A549 treated with GW870086 at 1 μM for 4 hours (cell line): ENCODE data around the gene FEM1C. TPM values are rescaled to one million over a fixed set of nuclear protein-coding genes. Genes with fewer than 3 reads are reported as not detected.

ENCODE experiments used
- total RNA-seq: library from RNA; stranded (reverse); fragments of 200-300 nt; extraction: Qiagen RNA extraction; gene quantifications from 5 replicates; pipeline ENCODE4 v1.2.3, GENCODE V29; 2022; ENCODE audit warnings: low read depth

The FEM1C gene, protein sequence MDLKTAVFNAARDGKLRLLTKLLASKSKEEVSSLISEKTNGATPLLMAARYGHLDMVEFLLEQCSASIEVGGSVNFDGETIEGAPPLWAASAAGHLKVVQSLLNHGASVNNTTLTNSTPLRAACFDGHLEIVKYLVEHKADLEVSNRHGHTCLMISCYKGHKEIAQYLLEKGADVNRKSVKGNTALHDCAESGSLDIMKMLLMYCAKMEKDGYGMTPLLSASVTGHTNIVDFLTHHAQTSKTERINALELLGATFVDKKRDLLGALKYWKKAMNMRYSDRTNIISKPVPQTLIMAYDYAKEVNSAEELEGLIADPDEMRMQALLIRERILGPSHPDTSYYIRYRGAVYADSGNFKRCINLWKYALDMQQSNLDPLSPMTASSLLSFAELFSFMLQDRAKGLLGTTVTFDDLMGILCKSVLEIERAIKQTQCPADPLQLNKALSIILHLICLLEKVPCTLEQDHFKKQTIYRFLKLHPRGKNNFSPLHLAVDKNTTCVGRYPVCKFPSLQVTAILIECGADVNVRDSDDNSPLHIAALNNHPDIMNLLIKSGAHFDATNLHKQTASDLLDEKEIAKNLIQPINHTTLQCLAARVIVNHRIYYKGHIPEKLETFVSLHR
- total RNA-seq, result 4.6 to 7.4 TPM (median 6.6 TPM) in 5 replicates

DNA sequence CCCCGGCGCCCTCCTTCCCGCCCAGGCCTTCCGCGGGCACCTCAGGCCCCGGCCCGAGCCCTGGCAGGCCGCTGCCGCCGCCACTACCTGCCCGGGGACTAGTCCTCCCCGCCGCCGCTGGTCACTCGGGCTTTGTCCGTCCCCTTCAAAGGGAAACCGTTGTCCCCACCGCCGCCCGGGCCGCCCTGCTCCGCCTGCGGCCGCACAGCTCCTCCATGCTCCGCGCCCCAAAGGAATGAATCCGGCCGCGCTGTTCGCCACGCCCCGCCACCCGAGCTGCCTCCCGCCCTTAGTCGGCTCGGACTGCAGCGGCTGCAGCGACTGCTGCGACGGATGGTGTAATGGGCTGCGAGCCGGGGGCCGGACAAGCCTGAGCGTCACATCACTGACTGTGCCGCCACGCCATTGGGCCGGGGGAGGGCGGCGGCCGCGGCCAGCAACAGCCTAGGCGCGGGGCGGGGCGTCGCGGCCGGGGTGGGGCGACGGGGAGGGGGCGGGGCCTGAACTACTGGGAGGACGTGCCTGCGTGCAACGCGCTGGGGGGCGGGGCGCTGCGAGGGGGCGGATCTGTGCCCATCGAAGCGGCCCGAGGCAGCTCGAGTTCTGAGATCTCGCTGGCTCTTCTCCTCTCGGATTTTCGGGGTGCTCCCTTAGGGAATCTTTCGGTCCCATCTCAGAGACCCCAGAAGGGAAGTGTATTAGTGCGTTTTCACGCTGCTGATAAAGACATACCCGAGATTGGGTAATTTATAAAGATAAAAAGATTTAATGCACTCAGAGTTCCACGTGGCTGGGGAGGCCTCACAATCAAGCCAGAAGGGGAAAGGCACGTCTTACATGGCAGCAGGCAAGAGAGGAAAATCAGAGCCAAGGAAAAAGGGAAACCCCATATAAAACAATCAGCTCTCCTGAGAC, at the start of gene FEM1C:
Gene FEM1C (minus strand): TSS at position 340 of the 915 bp plus-strand sequence. CDS start 1,282 bp downstream, outside the sequence.

Other genes with a start within 250 kb of the FEM1C start
- gene CCDC112, start 248.1 kb downstream of the FEM1C start, total RNA-seq, result 5.7 to 8.9 TPM (median 8.1 TPM) in 5 replicates
- 0.72 to 1.4 TPM (median 1.3 TPM) in 5 replicates for gene TICAM2, start 57.7 kb upstream of the FEM1C start, total RNA-seq
- gene TMED7, start 81.3 kb upstream of the FEM1C start, total RNA-seq, result 45.3 to 61.3 TPM (median 56.7 TPM) in 5 replicates